GM10266 (cell line): ENCODE measurements around the gene SH3PXD2B.
"Not testable (repeated sequence)": the region's sequence is repeated elsewhere in the genome, so short reads cannot be mapped to it uniquely, and the experiment has no call there.

Source experiments
- DNase-seq: peaks from one replicate; pipeline ENCODE4 v3.0.0; 2012; ENCODE audit errors: extremely low spot score
- CTCF ChIP-seq: IDR thresholded peaks from 2 replicates; pipeline ENCODE4 v1.5.1; 2012; ENCODE audit warnings: mild to moderate bottlenecking, low read depth; ENCODE audit not compliant: control insufficient read depth, insufficient read depth; ENCODE audit errors: missing control alignments

SH3PXD2B gene

GRCh38 chr5:172404746-172405145 lies 49.6 kb downstream of the SH3PXD2B start:
- no peak for TF ChIP-seq CTCF
- DNase-seq, result no peak

- TF ChIP-seq CTCF, result no peak
- DNase-seq, result no peak
Measured at GRCh38 chr5:172403817-172404216, 50.5 kb downstream of the SH3PXD2B start.

GRCh38 chr5:172403189-172403796 lies 51.0 kb downstream of the SH3PXD2B start:
- no peak for TF ChIP-seq CTCF

GRCh38 chr5:172402531-172403188 lies 51.7 kb downstream of the SH3PXD2B start:
- no peak for TF ChIP-seq CTCF

More at GRCh38 chr5:172403189-172403796, 51.0 kb downstream of the SH3PXD2B start:
- DNase-seq, result no peak

GRCh38 chr5:172402031-172402430 lies 52.3 kb downstream of the SH3PXD2B start:
- DNase-seq, result not testable (repeated sequence)

More at GRCh38 chr5:172402531-172403188, 51.7 kb downstream of the SH3PXD2B start:
- no peak for DNase-seq

- TF ChIP-seq CTCF, result no peak
- DNase-seq, result no peak
Measured at GRCh38 chr5:172399826-172400225, 54.5 kb downstream of the SH3PXD2B start.

GRCh38 chr5:172399336-172399735 lies 55.0 kb downstream of the SH3PXD2B start:
- no peak for DNase-seq
- TF ChIP-seq CTCF, result no peak

GRCh38 chr5:172398645-172399044 lies 55.7 kb downstream of the SH3PXD2B start:
- DNase-seq, result not testable (repeated sequence)

- DNase-seq, result not testable (repeated sequence)
Measured at GRCh38 chr5:172396994-172397393, 57.3 kb downstream of the SH3PXD2B start.
